CD4-positive, CD25-positive, alpha-beta regulatory T cell (primary cell): Measurements from ENCODE around the gene GTF3C1. TPM values are rescaled to one million over a fixed set of nuclear protein-coding genes. Genes with fewer than 3 reads are reported as not detected.

Experiments
- polyA plus RNA-seq, 4 donors: library from polyadenylated mRNA; unstranded; fragments of 300-500 nt; fragmentation: Illumina TruSeq; gene quantifications; one replicate each; pipeline ENCODE4 v1.2.3, GENCODE V29; 2021
- total RNA-seq: library from RNA; stranded (reverse); gene quantifications from one replicate; pipeline ENCODE4 v1.2.3, GENCODE V29; 2022

Gene GTF3C1
- total and polyA plus RNA-seq, 5 donors from 2014 or later = 14.9 to 57.2 (median 21.2) TPM

Other genes with a start within 250 kb of the GTF3C1 start
- 160 TPM for gene IL4R, start 235.9 kb downstream of the GTF3C1 start, total RNA-seq
- 10 to 100 TPM; 21.2 to 32.4 (median 25.8) TPM for gene IL4R, start 235.9 kb downstream of the GTF3C1 start, polyA plus RNA-seq
- gene IL21R, start 147.7 kb downstream of the GTF3C1 start, total RNA-seq = 63.1 TPM
- 10 to 100 TPM; 34.3 to 50.7 (median 37.3) TPM for gene IL21R, start 147.7 kb downstream of the GTF3C1 start, polyA plus RNA-seq
- 31.5 TPM for gene KATNIP, start 231 bp upstream of the GTF3C1 start, total RNA-seq
- gene KATNIP, start 231 bp upstream of the GTF3C1 start, polyA plus RNA-seq = 1 to 10 TPM; 1.4 to 4.2 (median 3.2) TPM